CD8-positive, alpha-beta memory T cell (primary cell): ENCODE measurements around the gene ZBTB33. TPM values are rescaled to one million over a fixed set of nuclear protein-coding genes. Genes with fewer than 3 reads are reported as not detected.
A peak's percentile ranks its signal among the peaks of the same experiment; 100 is the strongest.

ENCODE experiments used
- CTCF ChIA-PET: fragments of 350-600 bp; sonication (Branson Sonifier 250); formaldehyde crosslinking; loops from one replicate; lab custom pipeline; 2021; ENCODE audit warnings: antibody characterized with exemption; lab: Charles Lee
- POLR2A ChIA-PET: fragments of 350-600 bp; sonication (Branson Sonifier 250); formaldehyde crosslinking; loops from one replicate; lab custom pipeline; 2021; ENCODE audit warnings: antibody characterized with exemption; lab: Charles Lee
- DNase-seq, 5 donors: peaks; one replicate each; pipeline versions ENCODE4 v3.0.0 to v3.0.0-alpha.2; 2020 to 2022; ENCODE audit warnings: mixed read lengths in 1 of 5
- H3K27ac ChIP-seq: one replicate; pipeline ENCODE4 v1.7.0; 2013; ENCODE audit warnings: low read depth, mild to moderate bottlenecking, low read length, moderate library complexity
- H3K27me3 ChIP-seq: 2 replicates; pipeline ENCODE4 v1.7.0; 2013; ENCODE audit warnings: low read length, mild to moderate bottlenecking; ENCODE audit not compliant: insufficient read depth, poor library complexity, severe bottlenecking
- H3K36me3 ChIP-seq: 2 replicates; pipeline ENCODE4 v1.7.0; 2013; ENCODE audit warnings: mild to moderate bottlenecking, low read length, moderate library complexity; ENCODE audit not compliant: insufficient read depth
- H3K4me1 ChIP-seq: 2 replicates; pipeline ENCODE4 v1.7.0; 2013; ENCODE audit warnings: mild to moderate bottlenecking, low read length, moderate library complexity; ENCODE audit not compliant: insufficient read depth
- H3K4me3 ChIP-seq: 2 replicates; pipeline ENCODE4 v1.7.0; 2013; ENCODE audit warnings: mild to moderate bottlenecking, low read length
- H3K9me3 ChIP-seq: 2 replicates; pipeline ENCODE4 v1.7.0; 2013; ENCODE audit warnings: mild to moderate bottlenecking, low read length
- H3K27ac Mint-ChIP-seq, 8 donors: one replicate each; pipeline ENCODE4 v1.8.0; 2020 to 2021; ENCODE audit warnings: mixed read lengths in 8 of 8, mild to moderate bottlenecking in 6 of 8, inconsistent platforms in 3 of 8, moderate library complexity in 3 of 8
- H3K27me3 Mint-ChIP-seq, 2 donors: one replicate each; pipeline ENCODE4 v1.8.0; 2020 to 2021; ENCODE audit warnings: mixed read lengths in 2 of 2, mild to moderate bottlenecking in 1 of 2, moderate library complexity in 1 of 2
- H3K36me3 Mint-ChIP-seq, 3 donors: one replicate each; pipeline ENCODE4 v1.8.0; 2020 to 2021; ENCODE audit warnings: mixed read lengths in 3 of 3, inconsistent platforms in 1 of 3, mild to moderate bottlenecking in 1 of 3
- H3K4me1 Mint-ChIP-seq, 3 donors: one replicate each; pipeline ENCODE4 v1.8.0; 2020 to 2021; ENCODE audit warnings: mixed read lengths in 3 of 3, inconsistent platforms in 1 of 3, mild to moderate bottlenecking in 1 of 3
- H3K4me3 Mint-ChIP-seq, 7 donors: one replicate each; pipeline ENCODE4 v1.8.0; 2020 to 2021; ENCODE audit warnings: mixed read lengths in 7 of 7, mild to moderate bottlenecking in 6 of 7, moderate library complexity in 4 of 7, inconsistent platforms in 2 of 7
- H3K9me3 Mint-ChIP-seq, 5 donors: one replicate each; pipeline ENCODE4 v1.8.0; 2020 to 2022; ENCODE audit warnings: mixed read lengths in 5 of 5, mild to moderate bottlenecking in 3 of 5, moderate library complexity in 2 of 5, inconsistent platforms in 1 of 5
- polyA plus RNA-seq: library from polyadenylated mRNA; unstranded; fragments of 300-500 nt; fragmentation: Illumina TruSeq; gene quantifications from one replicate; pipeline ENCODE4 v1.2.3, GENCODE V29; 2021
- total RNA-seq, 2 experiments: library from RNA; stranded (reverse); gene quantifications; one replicate each; pipeline ENCODE4 v1.2.3, GENCODE V29; 2021

The ZBTB33 gene
- total and polyA plus RNA-seq, 3 experiments from 2014 or later = 12.5 to 16.8 (median 16.4) TPM

DNA sequence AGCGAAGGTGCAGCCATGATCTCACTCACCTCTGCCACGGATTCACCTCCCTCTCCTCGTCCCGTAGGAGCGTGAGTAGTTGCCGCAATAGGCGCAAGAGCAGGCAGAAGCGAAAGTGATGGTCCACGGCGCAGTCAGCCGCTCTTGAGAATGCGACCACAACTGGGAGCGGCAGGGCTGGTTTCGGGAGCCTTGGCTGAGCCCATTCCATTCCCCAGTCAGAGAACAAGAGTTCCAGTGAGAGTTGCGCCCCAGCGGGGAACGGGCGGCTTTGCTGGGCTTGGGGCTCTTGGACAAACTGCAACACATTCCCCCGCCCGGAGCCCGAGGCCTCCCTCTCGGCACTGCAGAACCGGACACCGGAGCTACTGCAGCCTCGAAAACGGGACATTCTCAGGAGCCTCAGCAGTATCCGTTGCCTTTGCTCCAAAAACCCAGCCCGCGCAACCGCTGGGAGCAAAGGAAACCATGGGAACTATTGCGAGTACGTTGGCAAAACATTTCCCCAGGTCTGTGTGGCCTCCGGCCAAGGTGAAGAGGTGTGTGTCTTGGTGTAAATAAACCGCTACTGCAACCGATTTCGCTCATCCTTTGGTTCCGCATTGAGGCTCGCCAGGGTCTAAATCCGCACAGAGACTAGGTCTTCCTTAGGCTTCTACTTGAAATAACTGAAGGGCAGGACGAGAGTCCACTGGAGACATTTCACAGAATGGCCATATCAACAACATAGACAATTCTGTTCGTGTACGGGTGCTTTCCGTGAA lies 5.7 kb upstream of the ZBTB33 start:
- peaks cover 0 to 14% (median 0%) of the 10 kb centered on the region in 3 donors for H3K36me3 Mint-ChIP-seq
- peak overlapping the region; percentile 82 for H3K27ac ChIP-seq
- no peaks in the 10 kb centered on the region for H3K36me3 ChIP-seq
- peaks cover 9% of the 10 kb centered on the region for H3K4me1 ChIP-seq
- H3K27me3 Mint-ChIP-seq = peaks cover 0 to 4% of the 10 kb centered on the region in 2 donors
- peaks cover 14 to 32% (median 27%) of the 10 kb centered on the region in 3 donors for H3K4me1 Mint-ChIP-seq
- peak overlapping the region; percentile 83 for H3K4me3 ChIP-seq
- H3K9me3 ChIP-seq = no peaks in the 10 kb centered on the region
- CTCF ChIA-PET = no interaction called here
- peak overlapping the region; percentile 84 to 96 (median 90) for H3K27ac Mint-ChIP-seq
- H3K9me3 Mint-ChIP-seq = no peaks in the 10 kb centered on the region
- DNase-seq = peak; percentile 17 to 67 (median 51)
- H3K27me3 ChIP-seq = no peaks in the 10 kb centered on the region
- peak overlapping the region; percentile 91 to 100 (median 96) for H3K4me3 Mint-ChIP-seq
- POLR2A ChIA-PET = interaction anchor here (1.1 kb wide), 1 partner anchor 64 kb away, joined by 3 read pairs; no protein-coding TSS in a partner anchor

DNA sequence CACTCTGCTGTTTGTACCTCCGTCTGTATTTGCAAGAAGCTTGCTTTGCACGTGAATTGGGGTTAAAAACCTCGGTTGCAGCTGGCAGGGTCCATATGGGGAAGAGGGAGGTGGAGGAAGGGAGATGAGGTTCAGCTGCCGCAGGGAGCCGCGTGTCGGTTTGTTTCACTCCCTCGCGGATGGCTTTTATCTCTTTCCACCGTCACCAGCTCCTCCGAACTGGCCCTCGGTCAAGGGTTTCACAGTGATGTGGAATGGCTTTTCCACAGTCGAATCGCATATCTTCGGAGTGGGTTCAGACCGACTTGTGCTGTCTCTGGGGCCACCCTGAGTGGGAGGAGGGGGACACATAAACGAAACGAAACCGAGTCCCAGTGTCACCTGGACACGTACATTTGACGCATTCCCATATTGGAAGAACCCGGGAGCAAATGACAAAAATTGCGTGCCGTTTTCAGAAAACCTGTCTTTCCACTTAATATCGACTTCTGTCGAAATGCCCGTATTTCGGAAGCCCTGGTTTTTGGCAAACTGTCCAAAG lies 929 bp downstream of the ZBTB33 start:
- H3K4me3 Mint-ChIP-seq = peak overlapping the region; percentile 90 to 96 (median 94)
- POLR2A ChIA-PET = interaction anchor here (0.7 to 1.9 kb wide), 5 partner anchors 13 to 60 kb away, joined by 3 to 11 read pairs (median 4); partner anchors contain the start of gene TMEM255A

DNA sequence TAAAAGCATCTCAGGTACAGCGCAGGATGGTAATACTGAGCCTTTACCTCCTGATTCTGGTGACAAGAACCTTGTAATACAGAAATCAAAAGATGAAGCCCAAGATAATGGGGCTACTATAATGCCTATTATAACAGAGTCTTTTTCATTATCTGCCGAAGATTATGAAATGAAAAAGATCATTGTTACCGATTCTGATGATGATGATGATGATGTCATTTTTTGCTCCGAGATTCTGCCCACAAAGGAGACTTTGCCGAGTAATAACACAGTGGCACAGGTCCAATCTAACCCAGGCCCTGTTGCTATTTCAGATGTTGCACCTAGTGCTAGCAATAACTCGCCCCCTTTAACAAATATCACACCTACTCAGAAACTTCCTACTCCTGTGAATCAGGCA lies 3.2 kb downstream of the ZBTB33 start:
- Histone ChIP-seq H3K27me3 (no peaks in the 10 kb centered on the region), H3K36me3 (no peaks in the 10 kb centered on the region), H3K4me3 (no peak overlapping the region), H3K9me3 (no peaks in the 10 kb centered on the region), H3K4me1 (peaks cover 7% of the 10 kb centered on the region), H3K27ac (no peak overlapping the region)
- no peaks in the 10 kb centered on the region for H3K27me3 Mint-ChIP-seq
- H3K4me1 Mint-ChIP-seq = peaks cover 37 to 71% (median 64%) of the 10 kb centered on the region in 3 donors
- ChIA-PET CTCF (no interaction called here), POLR2A (no interaction called here)
- H3K27ac Mint-ChIP-seq = peak overlapping the region in 1 of 8 donors; percentile 61
- H3K36me3 Mint-ChIP-seq = peaks cover 0 to 55% (median 10%) of the 10 kb centered on the region in 3 donors
- peak overlapping the region in 2 of 7 donors; percentile 25 to 58 for H3K4me3 Mint-ChIP-seq
- H3K9me3 Mint-ChIP-seq = no peaks in the 10 kb centered on the region
- DNase-seq = no peak

More for the DNA sequence above, 929 bp downstream of the ZBTB33 start:
- Mint-ChIP-seq H3K27me3 (no peaks in the 10 kb centered on the region), H3K9me3 (no peaks in the 10 kb centered on the region), H3K27ac (peak overlapping the region; percentile 86 to 97 (median 92)), H3K4me1 (peaks cover 29 to 51% (median 49%) of the 10 kb centered on the region in 3 donors), H3K36me3 (peaks cover 0 to 42% (median 10%) of the 10 kb centered on the region in 3 donors)
- DNase-seq = peak in 3 of 5 donors; percentile 0 to 25 (median 11)
- peak overlapping the region; percentile 78 for H3K4me3 ChIP-seq
- no peaks in the 10 kb centered on the region for H3K9me3 ChIP-seq
- CTCF ChIA-PET = interaction anchor here (0.7 to 2.6 kb wide), 7 partner anchors 13 to 220 kb away, joined by 3 to 43 read pairs (median 4); partner anchors contain the start of gene TMEM255A
- H3K4me1 ChIP-seq = peaks cover 7% of the 10 kb centered on the region
- no peaks in the 10 kb centered on the region for H3K27me3 ChIP-seq
- H3K27ac ChIP-seq = peak overlapping the region; percentile 78
- H3K36me3 ChIP-seq = no peaks in the 10 kb centered on the region

GRCh38 chrX:120260369-120260768 lies 9.8 kb downstream of the ZBTB33 start:
- no peaks in the 10 kb centered on the region for H3K9me3 ChIP-seq
- no peak overlapping the region for H3K27ac ChIP-seq
- no peak overlapping the region for H3K27ac Mint-ChIP-seq
- no peaks in the 10 kb centered on the region for H3K27me3 ChIP-seq
- ChIA-PET POLR2A (no interaction called here), CTCF (interaction anchor here (0.8 to 0.9 kb wide), 2 partner anchors 15 to 49 kb away, joined by 3 to 4 read pairs; no protein-coding TSS in a partner anchor)
- no peak overlapping the region for H3K4me3 ChIP-seq
- H3K4me3 Mint-ChIP-seq = no peak overlapping the region
- no peak for DNase-seq
- no peaks in the 10 kb centered on the region for H3K36me3 ChIP-seq
- peaks cover 0 to 2% of the 10 kb centered on the region in 2 donors for H3K27me3 Mint-ChIP-seq
- peaks cover 0 to 21% (median 0%) of the 10 kb centered on the region in 3 donors for H3K36me3 Mint-ChIP-seq
- no peaks in the 10 kb centered on the region for H3K9me3 Mint-ChIP-seq
- peaks cover 13 to 32% (median 25%) of the 10 kb centered on the region in 3 donors for H3K4me1 Mint-ChIP-seq
- no peaks in the 10 kb centered on the region for H3K4me1 ChIP-seq

- ChIA-PET CTCF (no interaction called here), POLR2A (no interaction called here)
- H3K27me3 Mint-ChIP-seq = peaks cover 0 to 2% of the 10 kb centered on the region in 2 donors
- DNase-seq = no peak
- no peak overlapping the region for H3K4me3 Mint-ChIP-seq
- no peaks in the 10 kb centered on the region for H3K9me3 Mint-ChIP-seq
- H3K36me3 ChIP-seq = no peaks in the 10 kb centered on the region
- H3K4me3 ChIP-seq = no peak overlapping the region
- peaks cover 1 to 5% (median 5%) of the 10 kb centered on the region in 3 donors for H3K4me1 Mint-ChIP-seq
- H3K36me3 Mint-ChIP-seq = peaks cover 0 to 2% (median 0%) of the 10 kb centered on the region in 3 donors
- no peak overlapping the region for H3K27ac ChIP-seq
- no peaks in the 10 kb centered on the region for H3K27me3 ChIP-seq
- no peaks in the 10 kb centered on the region for H3K4me1 ChIP-seq
- H3K27ac Mint-ChIP-seq = no peak overlapping the region
- H3K9me3 ChIP-seq = no peaks in the 10 kb centered on the region
Measured at GRCh38 chrX:120262859-120263708, 12.5 kb downstream of the ZBTB33 start.

DNA sequence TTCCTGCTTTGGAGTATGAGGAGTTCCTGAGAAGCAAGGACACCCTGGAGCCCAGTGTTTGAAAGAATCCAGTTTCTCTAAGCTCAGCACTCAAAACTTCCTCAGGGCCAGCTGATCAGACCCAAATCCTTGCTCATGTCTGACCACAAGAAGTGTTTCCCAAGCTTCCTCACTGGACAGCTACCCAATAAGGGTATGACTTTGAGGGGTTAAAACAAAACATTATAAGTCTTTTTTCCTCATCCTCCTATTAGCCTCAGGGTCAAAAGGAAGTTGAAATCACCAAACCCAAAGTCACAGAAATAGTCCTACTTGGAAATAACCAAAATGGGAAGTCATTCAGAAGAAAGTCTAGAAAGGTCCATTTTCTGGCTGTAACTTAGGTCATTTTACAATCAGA lies 13.7 kb downstream of the ZBTB33 start:
- Histone ChIP-seq H3K27me3 (no peaks in the 10 kb centered on the region), H3K4me3 (no peak overlapping the region), H3K4me1 (peaks cover 5% of the 10 kb centered on the region), H3K9me3 (no peaks in the 10 kb centered on the region), H3K27ac (no peak overlapping the region), H3K36me3 (no peaks in the 10 kb centered on the region)
- H3K4me3 Mint-ChIP-seq = no peak overlapping the region
- H3K9me3 Mint-ChIP-seq = no peaks in the 10 kb centered on the region
- peaks cover 0 to 2% of the 10 kb centered on the region in 2 donors for H3K27me3 Mint-ChIP-seq
- H3K36me3 Mint-ChIP-seq = no peaks in the 10 kb centered on the region
- H3K4me1 Mint-ChIP-seq = peaks cover 2% of the 10 kb centered on the region in 3 donors
- CTCF ChIA-PET = interaction anchor here (0.6 to 1.5 kb wide), 3 partner anchors 13 to 33 kb away, joined by 3 to 5 read pairs (median 4); partner anchors contain the start of gene ZBTB33
- POLR2A ChIA-PET = interaction anchor here (1.0 kb wide), 1 partner anchor 13 kb away, joined by 3 read pairs; no protein-coding TSS in a partner anchor
- DNase-seq = no peak
- no peak overlapping the region for H3K27ac Mint-ChIP-seq

DNA sequence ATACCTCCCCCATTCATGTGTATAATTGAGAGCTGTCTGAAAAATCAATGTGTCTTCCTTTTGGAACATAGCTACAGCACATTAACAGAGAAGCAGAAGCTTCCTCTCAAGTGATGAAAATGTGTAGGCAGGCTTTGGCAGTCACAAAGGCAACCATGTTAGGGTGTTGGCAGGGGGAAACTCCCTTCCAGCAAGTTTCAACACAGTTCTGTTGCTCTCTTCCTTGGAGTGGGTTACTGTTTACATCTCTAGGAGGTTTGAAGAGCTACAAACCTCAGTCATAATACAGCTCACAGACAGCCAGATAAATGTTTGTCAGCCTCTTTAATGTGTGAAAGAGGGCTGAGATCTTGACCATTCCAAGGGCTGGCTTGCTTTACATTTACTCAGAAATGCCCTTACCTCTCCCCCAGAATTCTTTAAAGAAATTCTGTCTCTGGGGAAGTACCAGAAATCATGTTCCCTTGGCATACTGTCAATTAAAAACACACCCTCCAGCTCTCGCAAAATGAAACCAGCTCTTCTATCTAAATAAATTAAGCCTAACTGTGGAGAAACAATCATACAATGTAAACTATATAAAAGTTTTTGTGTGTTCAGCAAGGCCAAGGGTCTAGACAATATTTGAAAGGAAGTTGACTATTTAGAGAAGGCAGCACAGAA lies 18.9 kb downstream of the ZBTB33 start:
- Mint-ChIP-seq H3K4me3 (no peak overlapping the region), H3K36me3 (no peaks in the 10 kb centered on the region), H3K9me3 (no peaks in the 10 kb centered on the region), H3K27ac (peak overlapping the region in 7 of 8 donors; percentile 9 to 71 (median 32)), H3K4me1 (peaks cover 7 to 10% (median 9%) of the 10 kb centered on the region in 3 donors), H3K27me3 (peaks cover 0 to 4% of the 10 kb centered on the region in 2 donors)
- ChIA-PET POLR2A (interaction anchor here (0.8 kb wide), 1 partner anchor 19 kb away, joined by 4 read pairs; the partner anchor contains the start of gene ZBTB33), CTCF (interaction anchor here (0.8 to 1.1 kb wide), 3 partner anchors 18 to 55 kb away, joined by 3 read pairs; no protein-coding TSS in a partner anchor)
- DNase-seq = peak in 1 of 5 donors; percentile 18
- Histone ChIP-seq H3K27ac (no peak overlapping the region), H3K36me3 (no peaks in the 10 kb centered on the region), H3K4me1 (peaks cover 12% of the 10 kb centered on the region), H3K9me3 (no peaks in the 10 kb centered on the region), H3K4me3 (no peak overlapping the region), H3K27me3 (no peaks in the 10 kb centered on the region)
